ENCODE data around the gene SNAPC2.
"Not testable (repeated sequence)": the region's sequence is repeated elsewhere in the genome, so short reads cannot be mapped to it uniquely, and the experiment has no call there.

- not testable (repeated sequence) for TF ChIP-seq EZH2 (IDR thresholded peaks at IDR 0.05; ENCODE audit: insufficient read depth, poor library complexity, severe bottlenecking); EZH2phosphoT487 (IDR thresholded peaks at IDR 0.05; ENCODE audit: insufficient read depth, low read depth)
These were observed 2.0 kb upstream of the SNAPC2 start for GRCh38 chr19:7918062-7918614.
